GM04503 (cell line): ENCODE data around the gene OR10D3.
"Not testable (repeated sequence)": the region's sequence is repeated elsewhere in the genome, so short reads cannot be mapped to it uniquely, and the experiment has no call there.

ENCODE experiments used
- DNase-seq: peaks from one replicate; pipeline ENCODE4 v3.0.0-alpha.2; 2012; ENCODE audit warnings: low read depth

The OR10D3 gene

GRCh38 chr11:124194293-124195188 is 11.4 kb downstream of the OR10D3 start:
- DNase-seq, result no peak

GRCh38 chr11:124195189-124195734 is 12.1 kb downstream of the OR10D3 start:
- DNase-seq, result no peak

DNA sequence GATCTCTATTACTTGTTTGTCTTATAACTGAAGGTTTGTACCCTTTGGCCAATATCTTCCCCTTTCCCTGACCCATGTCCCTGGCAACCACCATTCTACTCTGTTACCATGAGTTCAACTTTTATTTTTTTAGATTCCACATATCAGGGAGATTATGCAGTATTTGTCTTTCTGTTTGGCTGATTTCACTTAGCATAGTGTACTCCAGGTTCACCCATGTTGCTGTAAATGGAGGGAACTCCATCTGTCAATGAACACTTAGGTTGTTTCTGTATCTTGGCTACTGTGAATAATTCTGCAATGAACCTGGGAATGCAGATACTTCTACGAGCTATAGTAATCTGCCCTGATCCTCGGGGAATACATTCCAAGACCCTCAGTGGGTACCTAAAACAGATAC is 14.9 kb downstream of the OR10D3 start:
- DNase-seq, result no peak

- DNase-seq, result no peak
Observed at GRCh38 chr11:124198897-124199296, 15.8 kb downstream of the OR10D3 start.

DNA sequence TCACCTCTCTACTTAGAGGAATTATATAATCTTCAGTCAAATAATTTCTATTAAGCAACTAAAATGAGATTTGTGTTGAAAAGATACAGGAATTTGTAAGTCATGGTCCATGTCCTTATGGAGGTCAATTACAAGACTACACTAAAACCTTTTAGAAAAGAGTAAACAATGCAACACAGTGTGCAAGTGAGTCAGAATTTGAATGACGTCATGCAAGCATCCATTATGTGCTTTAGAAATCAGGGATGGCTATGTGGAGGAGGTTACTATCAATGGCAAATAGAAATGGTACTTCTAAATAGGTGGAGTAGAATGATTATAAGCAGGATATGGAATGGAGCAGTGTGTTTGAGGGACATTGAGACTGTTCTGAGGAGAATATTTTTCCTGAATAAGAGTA is 16.6 kb downstream of the OR10D3 start:
- DNase-seq, result no peak

DNA sequence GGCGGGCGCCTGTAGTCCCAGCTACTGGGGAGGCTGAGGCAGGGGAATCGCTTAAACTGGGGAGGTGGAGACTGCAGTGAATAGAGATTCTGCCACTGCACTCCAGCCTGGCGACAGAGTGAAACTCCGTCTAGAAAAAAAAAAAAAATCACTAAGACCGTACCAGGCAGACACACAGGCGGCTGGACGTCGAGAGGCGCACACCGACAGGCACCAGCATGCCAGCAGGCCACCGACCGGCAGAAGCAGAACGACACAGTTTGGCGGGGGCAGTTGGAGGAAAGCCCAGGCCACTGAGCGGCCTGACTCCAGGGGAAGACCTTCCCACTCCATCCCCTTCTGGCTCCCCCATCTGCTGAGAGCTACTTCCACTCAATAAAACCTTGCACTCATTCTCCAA is 17.5 kb downstream of the OR10D3 start:
- no peak for DNase-seq

GRCh38 chr11:124202951-124203350 is 19.8 kb downstream of the OR10D3 start:
- no peak for DNase-seq

GRCh38 chr11:124204008-124204407 is 20.9 kb downstream of the OR10D3 start:
- no peak for DNase-seq

- DNase-seq, result no peak
Observed at GRCh38 chr11:124207102-124207792, 24.1 kb downstream of the OR10D3 start.

DNA sequence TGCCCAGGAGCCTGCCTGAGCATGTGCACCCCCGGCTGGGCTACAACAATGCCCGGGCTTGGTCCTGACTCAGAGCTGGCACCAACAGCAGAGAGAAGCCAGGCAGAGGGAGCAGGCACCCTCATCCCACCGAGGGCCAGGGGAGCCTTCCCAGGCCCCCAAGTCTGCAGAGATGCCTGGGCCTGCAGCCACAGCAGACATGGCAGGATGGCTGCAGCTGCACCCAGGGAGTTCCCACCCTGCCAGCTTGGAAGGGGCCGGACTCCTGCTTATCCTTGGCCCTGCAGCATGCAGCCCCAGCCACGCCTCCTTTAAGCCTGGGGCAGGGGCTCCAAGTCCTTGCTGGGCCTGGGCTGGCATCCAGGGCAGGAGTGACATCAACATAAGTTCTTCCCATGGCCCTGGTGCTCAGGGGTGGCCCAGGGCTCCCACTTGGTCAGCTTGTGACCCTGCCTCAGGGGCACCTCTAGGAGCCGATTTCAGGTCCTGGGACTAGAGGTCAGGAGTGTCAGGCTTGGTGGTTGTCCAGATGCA is 26.7 kb downstream of the OR10D3 start:
- no peak for DNase-seq

DNA sequence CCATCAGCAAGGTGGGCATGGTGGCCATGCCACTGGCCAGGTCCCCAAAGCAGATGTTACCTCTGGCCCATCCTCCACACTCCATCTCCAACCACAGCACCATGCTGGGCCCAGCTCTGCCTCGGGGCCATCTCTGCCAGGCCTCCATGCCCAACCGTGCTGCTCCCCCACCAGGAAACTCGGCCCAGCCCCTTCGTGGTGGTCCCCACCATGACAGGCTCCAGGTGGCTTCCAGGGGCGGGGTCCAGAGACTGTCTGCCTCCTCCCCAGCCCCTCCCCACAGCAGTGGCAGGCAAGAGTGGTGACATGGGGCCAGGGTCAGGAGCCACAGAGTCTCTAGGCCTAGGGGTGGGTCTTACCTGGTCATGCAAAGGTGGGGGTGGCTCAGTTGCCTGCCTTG is 27.3 kb downstream of the OR10D3 start:
- no peak for DNase-seq

- DNase-seq, result no peak
Observed at GRCh38 chr11:124211321-124211720, 28.2 kb downstream of the OR10D3 start.

- DNase-seq, result no peak
Observed at GRCh38 chr11:124214027-124214426, 30.9 kb downstream of the OR10D3 start.

- no peak for DNase-seq
Observed at GRCh38 chr11:124219126-124219525, 36.0 kb downstream of the OR10D3 start.

DNA sequence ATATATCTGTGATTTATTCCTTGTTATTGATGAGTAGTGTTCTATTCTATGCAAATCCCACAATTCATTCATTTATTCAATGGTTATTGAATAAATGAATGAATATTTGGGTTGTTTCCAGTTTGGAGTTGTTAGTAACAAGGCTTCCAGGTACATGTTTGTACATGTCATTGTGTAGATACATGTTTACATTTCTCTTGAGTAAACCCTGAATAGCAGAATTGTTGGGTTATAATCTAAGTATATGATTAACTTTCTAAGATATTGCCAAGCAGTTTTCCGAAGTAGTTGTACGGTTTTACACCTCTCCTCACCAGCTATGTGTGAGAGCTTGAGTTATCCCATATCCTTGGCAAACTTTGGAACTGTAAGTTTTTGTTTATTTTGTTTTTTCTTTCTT is 39.3 kb downstream of the OR10D3 start:
- DNase-seq, result no peak

- not testable (repeated sequence) for DNase-seq
Observed at GRCh38 chr11:124224618-124225423, 41.7 kb downstream of the OR10D3 start.

DNA sequence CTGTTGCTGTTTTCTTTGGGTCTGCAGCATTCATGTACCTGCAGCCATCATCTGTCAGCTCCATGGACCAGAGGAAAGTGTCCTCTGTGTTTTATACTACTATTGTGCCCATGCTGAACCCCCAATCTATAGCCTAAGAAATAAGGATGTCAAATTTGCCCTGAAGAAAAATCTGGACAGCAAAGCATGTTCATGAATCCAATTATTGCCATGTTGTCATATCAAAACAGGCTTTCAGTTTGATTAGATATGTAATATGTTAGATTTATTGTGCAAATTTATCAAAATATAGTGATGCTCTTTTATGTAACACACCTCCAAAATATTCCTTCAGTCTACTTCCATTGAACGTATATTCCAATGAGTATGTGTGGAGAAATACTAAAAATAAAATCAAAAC is 42.3 kb downstream of the OR10D3 start:
- no peak for DNase-seq

DNA sequence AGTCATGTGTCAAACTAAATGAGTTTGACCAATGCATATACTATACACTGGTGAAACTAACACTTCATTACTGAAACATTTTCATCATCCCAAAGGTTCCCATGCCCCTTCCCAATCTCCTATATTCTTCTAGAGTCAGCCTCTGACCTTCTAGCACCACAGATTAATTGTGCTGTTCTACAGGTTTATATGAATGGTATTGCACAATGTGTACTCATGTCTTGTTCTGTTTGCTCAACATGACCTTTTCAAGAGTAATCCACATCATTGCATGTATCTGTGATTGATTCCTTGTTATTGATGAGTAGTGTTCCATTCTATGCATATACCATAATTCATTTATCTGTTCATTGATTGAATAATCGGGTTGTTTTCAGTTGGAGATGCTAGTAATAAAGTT is 50.2 kb downstream of the OR10D3 start:
- DNase-seq, result no peak
